SK-N-SH (cell line): ENCODE results near the gene KCNK6.

Experiments
- GATA2 ChIP-seq: sonication (generic); formaldehyde crosslinking; IDR thresholded peaks from 2 replicates; pipeline ENCODE4 v1.5.0; 2020; ENCODE audit warnings: mild to moderate bottlenecking, missing genetic modification reagents
- TF ChIP-seq, protein P1 (sequence below): IDR thresholded peaks from 2 replicates; pipeline ENCODE4 v1.6.1; 2012; ENCODE audit warnings: mild to moderate bottlenecking, low read depth, low read length, moderate library complexity

DNA sequence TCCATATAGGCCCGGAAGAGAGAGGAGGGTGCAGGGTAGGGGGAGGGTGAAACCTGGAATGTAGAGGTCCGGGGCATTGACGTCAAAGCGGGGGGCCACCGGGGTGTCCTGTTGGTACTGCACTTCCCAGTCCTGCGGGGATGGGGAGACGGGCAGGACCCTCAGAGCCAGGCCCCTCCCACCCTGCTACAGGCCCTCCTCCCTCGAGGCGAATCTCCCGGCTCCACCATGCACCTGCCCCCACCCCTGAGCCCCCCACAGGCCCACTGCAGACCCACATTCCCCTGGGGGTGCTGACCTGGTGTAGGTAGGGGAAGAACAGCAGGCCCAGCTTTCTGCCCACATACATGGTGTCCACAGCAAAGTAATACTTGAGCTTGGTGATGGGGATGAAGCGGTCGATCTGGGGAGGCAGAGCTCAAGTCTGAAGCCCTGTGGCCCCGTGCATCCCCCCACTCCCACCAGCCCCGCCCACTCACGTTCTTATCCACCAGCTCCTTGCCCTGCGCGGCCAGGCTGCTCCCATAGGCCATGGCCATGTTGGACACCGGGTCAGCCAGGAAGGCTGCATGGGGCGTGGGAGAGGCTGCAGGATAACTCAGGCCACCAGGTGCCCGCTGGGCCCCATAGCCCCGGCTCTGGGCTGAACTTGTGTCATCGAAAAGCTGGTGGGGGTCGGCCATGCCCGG is 10.6 kb upstream of the KCNK6 start:
- TF ChIP-seq GATA2, result no peak
- TF ChIP-seq, protein P1, sequence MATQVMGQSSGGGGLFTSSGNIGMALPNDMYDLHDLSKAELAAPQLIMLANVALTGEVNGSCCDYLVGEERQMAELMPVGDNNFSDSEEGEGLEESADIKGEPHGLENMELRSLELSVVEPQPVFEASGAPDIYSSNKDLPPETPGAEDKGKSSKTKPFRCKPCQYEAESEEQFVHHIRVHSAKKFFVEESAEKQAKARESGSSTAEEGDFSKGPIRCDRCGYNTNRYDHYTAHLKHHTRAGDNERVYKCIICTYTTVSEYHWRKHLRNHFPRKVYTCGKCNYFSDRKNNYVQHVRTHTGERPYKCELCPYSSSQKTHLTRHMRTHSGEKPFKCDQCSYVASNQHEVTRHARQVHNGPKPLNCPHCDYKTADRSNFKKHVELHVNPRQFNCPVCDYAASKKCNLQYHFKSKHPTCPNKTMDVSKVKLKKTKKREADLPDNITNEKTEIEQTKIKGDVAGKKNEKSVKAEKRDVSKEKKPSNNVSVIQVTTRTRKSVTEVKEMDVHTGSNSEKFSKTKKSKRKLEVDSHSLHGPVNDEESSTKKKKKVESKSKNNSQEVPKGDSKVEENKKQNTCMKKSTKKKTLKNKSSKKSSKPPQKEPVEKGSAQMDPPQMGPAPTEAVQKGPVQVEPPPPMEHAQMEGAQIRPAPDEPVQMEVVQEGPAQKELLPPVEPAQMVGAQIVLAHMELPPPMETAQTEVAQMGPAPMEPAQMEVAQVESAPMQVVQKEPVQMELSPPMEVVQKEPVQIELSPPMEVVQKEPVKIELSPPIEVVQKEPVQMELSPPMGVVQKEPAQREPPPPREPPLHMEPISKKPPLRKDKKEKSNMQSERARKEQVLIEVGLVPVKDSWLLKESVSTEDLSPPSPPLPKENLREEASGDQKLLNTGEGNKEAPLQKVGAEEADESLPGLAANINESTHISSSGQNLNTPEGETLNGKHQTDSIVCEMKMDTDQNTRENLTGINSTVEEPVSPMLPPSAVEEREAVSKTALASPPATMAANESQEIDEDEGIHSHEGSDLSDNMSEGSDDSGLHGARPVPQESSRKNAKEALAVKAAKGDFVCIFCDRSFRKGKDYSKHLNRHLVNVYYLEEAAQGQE, result no peak
